PFSK-1 (cell line): ENCODE data around the gene MCUB.

Experiments used
- FOXP2 ChIP-seq: optimal IDR thresholded peaks from 2 replicates; pipeline ENCODE3; 2011; ENCODE audit warnings: borderline replicate concordance, control low read depth, inconsistent platforms; ENCODE audit not compliant: insufficient read depth; ENCODE audit errors: extremely low read length, extremely low read depth
- POLR2AphosphoS5 ChIP-seq: IDR thresholded peaks from 2 replicates; pipeline ENCODE4 v1.6.1; 2012; ENCODE audit warnings: low read depth, mild to moderate bottlenecking, control low read depth, low read length, moderate library complexity
- SIN3A ChIP-seq: IDR thresholded peaks from 2 replicates; pipeline ENCODE4 v1.6.1; 2012; ENCODE audit warnings: mild to moderate bottlenecking, low read length, moderate library complexity, borderline replicate concordance; ENCODE audit not compliant: insufficient read depth
- TAF1 ChIP-seq: IDR thresholded peaks from 2 replicates; pipeline ENCODE4 v1.6.1; 2012; ENCODE audit warnings: low read length, control low read depth, borderline replicate concordance; ENCODE audit not compliant: insufficient read depth
- TF ChIP-seq, protein P1 (sequence below), 2 experiments: IDR thresholded peaks; 2 replicates each; pipeline versions ENCODE4 v1.6.1 to v1.8.0; 2011 to 2012; ENCODE audit warnings: low read depth in 2 of 2, low read length in 2 of 2, control low read depth in 1 of 2, inconsistent platforms in 1 of 2, mild to moderate bottlenecking in 1 of 2, moderate library complexity in 1 of 2; ENCODE audit not compliant: insufficient read depth in 1 of 2

The MCUB gene

DNA sequence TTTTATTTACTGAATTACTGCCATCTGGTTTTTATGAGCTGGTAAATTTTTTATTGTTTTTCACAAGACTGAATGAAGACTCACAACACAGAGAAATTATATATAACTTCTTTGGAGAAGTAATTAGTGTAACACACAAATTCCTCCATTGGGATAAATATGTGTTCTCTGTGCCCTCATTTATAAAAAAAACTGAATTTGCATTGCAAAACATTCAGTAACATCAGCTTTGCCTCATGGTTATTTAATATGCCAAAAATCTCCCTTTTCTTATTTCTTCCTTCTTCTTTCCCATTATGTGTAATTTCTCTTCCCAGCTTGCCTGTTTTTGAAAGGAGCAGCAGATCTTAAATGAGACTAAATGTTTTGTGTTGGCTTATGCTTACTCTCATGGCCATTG lies 124.7 kb downstream of the MCUB start:
- TF ChIP-seq FOXP2: no peak

DNA sequence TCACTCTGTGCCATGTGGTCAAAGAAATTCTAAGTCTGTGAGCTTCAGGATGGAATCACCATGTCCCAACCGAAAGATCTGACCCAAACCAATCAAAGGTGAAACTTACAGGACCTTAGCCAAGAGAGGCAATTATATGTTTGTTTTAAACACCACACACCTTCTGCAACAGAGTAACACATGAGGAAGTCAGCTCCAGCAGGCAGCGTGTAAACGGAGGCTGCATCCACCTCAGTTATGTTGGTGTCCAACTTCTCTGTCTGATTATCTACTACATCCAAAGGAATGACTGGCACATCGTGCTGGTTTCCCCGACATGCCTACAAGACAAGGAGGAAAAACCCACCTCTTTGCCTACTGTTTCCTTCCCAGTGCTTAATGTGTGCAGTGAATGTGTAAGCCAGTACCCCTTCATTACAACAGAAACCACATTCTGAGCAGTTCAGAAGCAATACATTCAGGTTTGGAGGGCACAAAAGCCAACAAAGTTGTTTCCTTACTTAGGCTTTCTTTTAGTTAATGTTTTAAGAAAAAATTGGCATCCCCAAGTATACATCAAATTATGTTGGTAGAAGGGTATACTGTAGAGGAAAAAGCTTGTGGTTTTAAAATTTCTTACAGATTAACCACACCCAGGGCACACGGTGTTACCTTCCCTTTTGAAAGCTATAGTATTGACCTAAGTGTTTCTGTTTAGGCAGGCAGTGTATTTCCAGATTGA lies 130.8 kb downstream of the MCUB start:
- TF ChIP-seq FOXP2: no peak
- no peak for TF ChIP-seq POLR2AphosphoS5
- TF ChIP-seq, protein P1, sequence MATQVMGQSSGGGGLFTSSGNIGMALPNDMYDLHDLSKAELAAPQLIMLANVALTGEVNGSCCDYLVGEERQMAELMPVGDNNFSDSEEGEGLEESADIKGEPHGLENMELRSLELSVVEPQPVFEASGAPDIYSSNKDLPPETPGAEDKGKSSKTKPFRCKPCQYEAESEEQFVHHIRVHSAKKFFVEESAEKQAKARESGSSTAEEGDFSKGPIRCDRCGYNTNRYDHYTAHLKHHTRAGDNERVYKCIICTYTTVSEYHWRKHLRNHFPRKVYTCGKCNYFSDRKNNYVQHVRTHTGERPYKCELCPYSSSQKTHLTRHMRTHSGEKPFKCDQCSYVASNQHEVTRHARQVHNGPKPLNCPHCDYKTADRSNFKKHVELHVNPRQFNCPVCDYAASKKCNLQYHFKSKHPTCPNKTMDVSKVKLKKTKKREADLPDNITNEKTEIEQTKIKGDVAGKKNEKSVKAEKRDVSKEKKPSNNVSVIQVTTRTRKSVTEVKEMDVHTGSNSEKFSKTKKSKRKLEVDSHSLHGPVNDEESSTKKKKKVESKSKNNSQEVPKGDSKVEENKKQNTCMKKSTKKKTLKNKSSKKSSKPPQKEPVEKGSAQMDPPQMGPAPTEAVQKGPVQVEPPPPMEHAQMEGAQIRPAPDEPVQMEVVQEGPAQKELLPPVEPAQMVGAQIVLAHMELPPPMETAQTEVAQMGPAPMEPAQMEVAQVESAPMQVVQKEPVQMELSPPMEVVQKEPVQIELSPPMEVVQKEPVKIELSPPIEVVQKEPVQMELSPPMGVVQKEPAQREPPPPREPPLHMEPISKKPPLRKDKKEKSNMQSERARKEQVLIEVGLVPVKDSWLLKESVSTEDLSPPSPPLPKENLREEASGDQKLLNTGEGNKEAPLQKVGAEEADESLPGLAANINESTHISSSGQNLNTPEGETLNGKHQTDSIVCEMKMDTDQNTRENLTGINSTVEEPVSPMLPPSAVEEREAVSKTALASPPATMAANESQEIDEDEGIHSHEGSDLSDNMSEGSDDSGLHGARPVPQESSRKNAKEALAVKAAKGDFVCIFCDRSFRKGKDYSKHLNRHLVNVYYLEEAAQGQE (IDR thresholded peaks at IDR 0.05; ENCODE audit: insufficient read depth in 1 of 2, low read depth in 2 of 2, low read length in 2 of 2): no peak
- no peak for TF ChIP-seq TAF1
- no peak for TF ChIP-seq SIN3A

GRCh38 chr4:109691411-109691920 lies 131.4 kb downstream of the MCUB start:
- TF ChIP-seq POLR2AphosphoS5: no peak
- no peak for TF ChIP-seq FOXP2
- TF ChIP-seq SIN3A: no peak
- TF ChIP-seq, protein P1 (IDR thresholded peaks at IDR 0.05; ENCODE audit: insufficient read depth in 1 of 2, low read depth in 2 of 2, low read length in 2 of 2): no peak
- TF ChIP-seq TAF1: no peak

DNA sequence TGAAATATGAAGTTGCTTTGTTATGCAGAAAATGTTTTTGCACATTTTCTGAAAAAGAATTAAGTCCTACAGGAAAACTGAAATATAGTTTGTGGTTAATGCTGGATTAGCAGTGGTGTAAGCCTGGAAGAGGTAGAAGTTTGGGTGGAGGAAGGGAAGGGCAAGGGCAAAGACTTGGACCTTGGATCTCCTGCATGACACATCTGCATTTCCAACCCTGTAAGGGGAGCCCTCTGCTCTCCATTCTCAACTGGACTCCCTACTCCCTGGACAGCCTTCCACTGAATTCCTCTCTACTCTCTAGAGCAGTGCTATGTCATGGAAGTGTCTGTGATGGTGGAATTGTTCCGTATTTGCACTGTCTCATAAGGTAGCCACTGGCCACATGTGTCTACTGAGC lies 138.6 kb downstream of the MCUB start:
- no peak for TF ChIP-seq FOXP2
- TF ChIP-seq SIN3A: no peak
- no peak for TF ChIP-seq TAF1
- TF ChIP-seq, protein P1 (IDR thresholded peaks at IDR 0.05; ENCODE audit: insufficient read depth in 1 of 2, low read depth in 2 of 2, low read length in 2 of 2): no peak
- no peak for TF ChIP-seq POLR2AphosphoS5

DNA sequence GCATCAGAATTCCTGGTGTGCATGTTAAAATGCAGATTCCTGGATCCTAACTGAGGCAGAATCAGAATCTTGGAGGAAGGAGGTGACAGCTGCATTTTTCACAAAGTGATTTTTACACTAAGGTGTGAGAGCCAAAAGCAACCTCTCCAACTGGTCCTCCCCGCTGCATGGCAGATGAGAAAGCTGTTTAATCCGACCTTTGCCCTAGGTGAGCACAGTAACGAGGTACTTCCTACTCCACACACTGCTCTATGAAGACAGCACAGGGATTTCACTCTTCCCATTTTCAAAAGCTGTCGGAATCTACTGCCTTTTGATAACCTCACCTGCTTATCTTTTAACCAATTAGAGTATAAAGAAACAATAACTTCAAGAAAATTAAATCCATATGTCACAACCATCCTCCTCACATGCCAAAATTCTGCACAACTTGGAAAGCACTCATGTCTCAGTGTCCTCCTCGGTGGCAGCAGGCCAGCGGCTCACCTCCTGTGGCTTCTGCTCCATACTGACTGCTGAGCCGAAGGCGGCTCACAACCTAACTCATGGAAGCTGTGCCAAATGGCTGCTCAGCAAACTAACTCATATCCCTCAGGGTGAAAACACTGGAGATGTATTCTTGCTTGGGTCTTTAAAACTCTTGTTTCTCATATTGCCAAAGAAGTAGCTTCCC lies 139.6 kb downstream of the MCUB start:
- no peak for TF ChIP-seq TAF1
- no peak for TF ChIP-seq SIN3A
- TF ChIP-seq, protein P1 (IDR thresholded peaks at IDR 0.05; ENCODE audit: insufficient read depth in 1 of 2, low read depth in 2 of 2, low read length in 2 of 2): no peak
- no peak for TF ChIP-seq FOXP2
- no peak for TF ChIP-seq POLR2AphosphoS5
